ENCODE data around the gene CIAO3.

CIAO3 gene

DNA sequence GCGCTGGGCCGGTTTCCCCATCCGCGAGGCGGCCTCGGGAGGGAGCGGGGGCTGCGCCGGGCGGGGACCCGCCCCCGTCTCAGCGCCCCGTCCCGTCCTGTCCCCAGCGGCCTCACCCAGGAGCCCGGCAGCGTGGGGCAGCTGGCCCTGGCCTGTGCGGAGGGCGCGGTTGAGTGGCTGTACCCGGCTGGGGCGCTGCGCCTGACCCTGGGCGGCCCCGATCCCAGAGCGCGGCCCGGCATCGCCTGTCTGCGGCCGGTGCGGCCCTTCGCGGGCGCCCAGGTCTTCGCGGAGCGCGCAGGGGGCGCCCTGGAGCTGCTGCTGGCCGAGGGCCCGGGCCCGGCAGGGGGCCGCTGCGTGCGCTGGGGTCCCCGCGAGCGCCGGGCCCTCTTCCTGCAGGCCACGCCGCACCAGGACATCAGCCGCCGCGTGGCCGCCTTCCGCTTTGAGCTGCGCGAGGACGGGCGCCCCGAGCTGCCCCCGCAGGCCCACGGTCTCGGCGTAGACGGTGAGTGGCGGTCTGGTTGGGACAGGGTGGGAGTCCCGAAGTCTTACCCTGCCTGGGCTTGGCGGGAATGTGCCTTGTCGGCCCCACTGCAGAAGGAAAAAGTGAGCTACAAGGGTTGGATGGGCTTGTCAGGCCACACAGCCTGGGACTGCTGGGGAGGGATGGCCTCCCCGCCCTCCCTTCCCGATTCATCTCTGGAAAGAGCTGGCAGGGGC lies 25.2 kb downstream of the CIAO3 start:
- Histone ChIP-seq H3K4me1 (ENCODE audit: control insufficient read depth in 2 of 2, insufficient read depth in 1 of 2, low read depth in 1 of 2, low read length in 2 of 2) (peaks cover 47 to 61% of the 10 kb centered on the region in 2 donors), H3K79me1 (ENCODE audit: low read depth, low read length) (peaks cover 35% of the 10 kb centered on the region), H2BK120ac (ENCODE audit: low read depth, low read length) (peak overlapping the region; percentile 100), H4K91ac (ENCODE audit: low read depth, low read length, poor library complexity) (no peak overlapping the region), H3K4ac (ENCODE audit: low read length) (peak overlapping the region; percentile 100), H3K18ac (ENCODE audit: low read length) (peak overlapping the region; percentile 100), H2BK15ac (ENCODE audit: low read length) (peak overlapping the region; percentile 99), H2AFZ (ENCODE audit: low read length) (no peak overlapping the region), H3K27me3 (ENCODE audit: control insufficient read depth in 3 of 3, insufficient read depth in 3 of 3, low read depth in 1 of 3, low read length in 3 of 3) (peaks cover 0 to 7% (median 0%) of the 10 kb centered on the region in 3 experiments), H2BK5ac (ENCODE audit: low read length) (peak overlapping the region; percentile 100), H4K8ac (ENCODE audit: low read depth, low read length) (peak overlapping the region; percentile 82), H3K4me2 (ENCODE audit: insufficient read depth, low read length, poor library complexity, severe bottlenecking) (peak overlapping the region; percentile 99), H3K27ac (replicated peaks; ENCODE audit: low read length) (peak overlapping the region; percentile 97), H3K36me3 (replicated peaks in 1 of 2; ENCODE audit: control insufficient read depth in 2 of 2, insufficient read depth in 2 of 2, low read length in 2 of 2) (peaks cover 11 to 28% of the 10 kb centered on the region in 2 donors), H2BK12ac (ENCODE audit: low read length) (peak overlapping the region; percentile 100), H2AK5ac (ENCODE audit: low read depth, low read length) (peak overlapping the region; percentile 100), H3K4me3 (ENCODE audit: low read length in 2 of 2) (peak overlapping the region; percentile 62 to 96), H3K9me3 (replicated peaks in 1 of 2; ENCODE audit: control insufficient read depth in 2 of 2, insufficient read depth in 1 of 2, low read depth in 1 of 2, low read length in 2 of 2) (no peaks in the 10 kb centered on the region), H3K23ac (ENCODE audit: low read depth, low read length, poor library complexity) (peak overlapping the region; percentile 89), H3K14ac (ENCODE audit: low read length) (peak overlapping the region; percentile 71), H3K9ac (ENCODE audit: low read depth, low read length, poor library complexity) (peak overlapping the region; percentile 98)
- DNase-seq (ENCODE audit: low spot score) = no peak
- WGBS, 2 donors (ENCODE audit: extremely low coverage in 2 of 2, insufficient read length in 2 of 2, insufficient replicate concordance in 1 of 2) = no CpG with 5 or more reads among the region's 74 CpGs

DNA sequence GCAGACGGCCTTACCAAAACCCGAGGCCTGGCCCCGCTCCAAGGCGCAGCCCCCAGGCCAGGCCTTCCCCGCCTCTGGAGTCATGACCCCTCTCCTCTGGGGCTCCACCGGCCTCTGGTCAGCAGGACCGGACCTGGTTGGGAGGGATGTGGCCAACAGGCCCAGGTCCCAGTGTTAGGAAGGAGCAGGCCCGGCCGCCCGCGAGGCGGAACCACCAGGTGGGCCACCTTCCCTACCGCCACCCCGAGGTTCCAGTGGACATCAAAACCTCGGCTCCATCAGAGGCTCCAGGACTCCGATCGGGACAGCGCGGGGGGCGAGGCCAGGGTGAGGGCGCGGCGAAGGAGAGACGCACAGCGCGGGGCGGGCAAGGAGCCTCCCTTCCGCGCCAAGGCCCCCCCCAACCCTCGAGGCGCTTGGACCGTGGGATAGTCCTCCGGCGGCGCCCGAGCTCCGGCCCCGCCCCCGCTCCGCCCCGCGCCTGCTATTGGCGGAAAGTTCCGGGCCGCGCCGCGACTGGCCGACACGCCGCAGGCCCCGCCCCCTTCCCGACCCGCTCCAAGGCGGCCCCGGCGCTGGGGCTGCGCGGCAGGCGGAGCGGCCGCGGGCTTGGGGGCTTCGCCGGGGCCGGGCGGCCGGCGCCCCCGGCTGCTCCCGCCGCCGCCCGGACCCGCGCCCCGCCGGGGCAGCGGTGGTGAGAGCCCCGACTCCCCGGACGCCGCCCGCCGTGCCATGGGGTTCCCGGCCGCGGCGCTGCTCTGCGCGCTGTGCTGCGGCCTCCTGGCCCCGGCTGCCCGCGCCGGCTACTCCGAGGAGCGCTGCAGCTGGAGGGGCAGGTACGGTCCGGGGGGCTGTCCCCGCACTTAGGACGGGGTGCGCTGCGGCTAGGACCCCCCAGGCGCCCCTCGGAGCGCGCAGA lies 26.0 kb downstream of the CIAO3 start, which contains the start of gene METRN:
Gene METRN (plus strand): TSS at position 561 of the 919 bp plus-strand sequence. CDS start 172 bp downstream, at position 733.
- peak within 1 kb of the TSS; percentile 97 for H3K27ac ChIP-seq (replicated peaks; ENCODE audit: low read length)
- peaks cover 51 to 64% of the 10 kb centered on the region in 2 donors for H3K4me1 ChIP-seq (ENCODE audit: control insufficient read depth in 2 of 2, insufficient read depth in 1 of 2, low read depth in 1 of 2, low read length in 2 of 2)
- peak within 1 kb of the TSS; percentile 71 for H3K14ac ChIP-seq (ENCODE audit: low read length)

DNA sequence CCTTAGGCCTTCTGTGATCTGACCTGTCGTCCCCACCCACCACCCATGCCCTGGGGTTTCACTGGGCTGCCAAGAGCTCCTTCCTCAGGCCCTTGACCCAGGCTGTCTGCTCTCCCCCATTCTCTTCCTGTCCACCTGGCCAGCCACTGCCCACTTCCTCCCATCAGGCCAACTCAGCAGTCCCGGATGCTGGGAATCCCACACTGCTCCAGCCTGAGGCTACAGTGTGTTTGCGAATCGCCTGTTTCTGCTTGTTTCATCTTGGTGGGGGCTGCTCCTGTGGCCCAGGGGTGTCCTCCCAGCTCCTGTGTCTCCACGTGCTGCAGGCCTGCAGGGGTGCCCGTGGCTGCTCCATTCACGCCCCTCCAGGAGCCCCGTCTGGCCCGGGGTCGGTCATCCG lies 26.7 kb downstream of the CIAO3 start:
- DNase-seq (ENCODE audit: low spot score) = no peak
- peak overlapping the region; percentile 93 for H3K18ac ChIP-seq (ENCODE audit: low read length)
- H2BK15ac ChIP-seq (ENCODE audit: low read length) = peak overlapping the region; percentile 99
- peak overlapping the region; percentile 98 for H2AK5ac ChIP-seq (ENCODE audit: low read depth, low read length)
- H2BK5ac ChIP-seq (ENCODE audit: low read length) = peak overlapping the region; percentile 75
- peak overlapping the region; percentile 55 for H3K23ac ChIP-seq (ENCODE audit: low read depth, low read length, poor library complexity)
- no peak overlapping the region for H3K27ac ChIP-seq (replicated peaks; ENCODE audit: low read length)
- peak overlapping the region; percentile 84 for H3K4ac ChIP-seq (ENCODE audit: low read length)
- H4K91ac ChIP-seq (ENCODE audit: low read depth, low read length, poor library complexity) = peak overlapping the region; percentile 85
- H3K9ac ChIP-seq (ENCODE audit: low read depth, low read length, poor library complexity) = peak overlapping the region; percentile 24
- no peaks in the 10 kb centered on the region for H3K9me3 ChIP-seq (replicated peaks in 1 of 2; ENCODE audit: control insufficient read depth in 2 of 2, insufficient read depth in 1 of 2, low read depth in 1 of 2, low read length in 2 of 2)
- no peak overlapping the region for H3K14ac ChIP-seq (ENCODE audit: low read length)
- peaks cover 50 to 64% of the 10 kb centered on the region in 2 donors for H3K4me1 ChIP-seq (ENCODE audit: control insufficient read depth in 2 of 2, insufficient read depth in 1 of 2, low read depth in 1 of 2, low read length in 2 of 2)
- H2AFZ ChIP-seq (ENCODE audit: low read length) = peak overlapping the region; percentile 90
- H3K4me2 ChIP-seq (ENCODE audit: insufficient read depth, low read length, poor library complexity, severe bottlenecking) = peak overlapping the region; percentile 62
- H2BK120ac ChIP-seq (ENCODE audit: low read depth, low read length) = peak overlapping the region; percentile 87
- peaks cover 28% of the 10 kb centered on the region for H3K79me1 ChIP-seq (ENCODE audit: low read depth, low read length)
- H3K27me3 ChIP-seq (ENCODE audit: control insufficient read depth in 3 of 3, insufficient read depth in 3 of 3, low read depth in 1 of 3, low read length in 3 of 3) = peaks cover 0 to 10% (median 0%) of the 10 kb centered on the region in 3 experiments
- H2BK12ac ChIP-seq (ENCODE audit: low read length) = peak overlapping the region; percentile 75
- H3K36me3 ChIP-seq (replicated peaks in 1 of 2; ENCODE audit: control insufficient read depth in 2 of 2, insufficient read depth in 2 of 2, low read length in 2 of 2) = peaks cover 11 to 27% of the 10 kb centered on the region in 2 donors
- no CpG with 5 or more reads among the region's 11 CpGs for WGBS, 2 donors (ENCODE audit: extremely low coverage in 2 of 2, insufficient read length in 2 of 2, insufficient replicate concordance in 1 of 2)
- peak overlapping the region in 1 of 2 donors; percentile 62 for H3K4me3 ChIP-seq (ENCODE audit: low read length in 2 of 2)
- peak overlapping the region; percentile 86 for H4K8ac ChIP-seq (ENCODE audit: low read depth, low read length)

More for the DNA sequence above, 26.0 kb downstream of the CIAO3 start, which contains the start of gene METRN:
- DNase-seq (ENCODE audit: low spot score) = peak; percentile 87
- H2BK15ac ChIP-seq (ENCODE audit: low read length) = peak within 1 kb of the TSS; percentile 99
- peaks cover 0 to 7% (median 0%) of the 10 kb centered on the region in 3 experiments for H3K27me3 ChIP-seq (ENCODE audit: control insufficient read depth in 3 of 3, insufficient read depth in 3 of 3, low read depth in 1 of 3, low read length in 3 of 3)
- peaks cover 11 to 28% of the 10 kb centered on the region in 2 donors for H3K36me3 ChIP-seq (replicated peaks in 1 of 2; ENCODE audit: control insufficient read depth in 2 of 2, insufficient read depth in 2 of 2, low read length in 2 of 2)
- H4K91ac ChIP-seq (ENCODE audit: low read depth, low read length, poor library complexity) = peak within 1 kb of the TSS; percentile 85
- H3K9me3 ChIP-seq (replicated peaks in 1 of 2; ENCODE audit: control insufficient read depth in 2 of 2, insufficient read depth in 1 of 2, low read depth in 1 of 2, low read length in 2 of 2) = no peaks in the 10 kb centered on the region
- H2AK5ac ChIP-seq (ENCODE audit: low read depth, low read length) = peak within 1 kb of the TSS; percentile 100
- H2BK120ac ChIP-seq (ENCODE audit: low read depth, low read length) = peak within 1 kb of the TSS; percentile 100
- peak within 1 kb of the TSS; percentile 62 to 96 for H3K4me3 ChIP-seq (ENCODE audit: low read length in 2 of 2)
- peak within 1 kb of the TSS; percentile 86 for H4K8ac ChIP-seq (ENCODE audit: low read depth, low read length)
- H3K4ac ChIP-seq (ENCODE audit: low read length) = peak within 1 kb of the TSS; percentile 100
- no CpG with 5 or more reads among the region's 108 CpGs for WGBS, 2 donors (ENCODE audit: extremely low coverage in 2 of 2, insufficient read length in 2 of 2, insufficient replicate concordance in 1 of 2)
- peak within 1 kb of the TSS; percentile 90 for H2AFZ ChIP-seq (ENCODE audit: low read length)
- peak within 1 kb of the TSS; percentile 100 for H2BK5ac ChIP-seq (ENCODE audit: low read length)
- H3K4me2 ChIP-seq (ENCODE audit: insufficient read depth, low read length, poor library complexity, severe bottlenecking) = peak within 1 kb of the TSS; percentile 99
- H2BK12ac ChIP-seq (ENCODE audit: low read length) = peak within 1 kb of the TSS; percentile 100
- peaks cover 32% of the 10 kb centered on the region for H3K79me1 ChIP-seq (ENCODE audit: low read depth, low read length)
- H3K23ac ChIP-seq (ENCODE audit: low read depth, low read length, poor library complexity) = peak within 1 kb of the TSS; percentile 89
- peak within 1 kb of the TSS; percentile 100 for H3K18ac ChIP-seq (ENCODE audit: low read length)
- peak within 1 kb of the TSS; percentile 98 for H3K9ac ChIP-seq (ENCODE audit: low read depth, low read length, poor library complexity)
